ENCODE results near the gene TMCC3.

Gene TMCC3

GRCh38 chr12:94671917-94672316 lies 21.6 kb upstream of the TMCC3 start:
- peak; percentile 94 for DNase-seq

- DNase-seq = no peak
Measured at GRCh38 chr12:94670898-94671297, 20.5 kb upstream of the TMCC3 start.

- no peak for DNase-seq
Measured at GRCh38 chr12:94670075-94670474, 19.7 kb upstream of the TMCC3 start.

DNA sequence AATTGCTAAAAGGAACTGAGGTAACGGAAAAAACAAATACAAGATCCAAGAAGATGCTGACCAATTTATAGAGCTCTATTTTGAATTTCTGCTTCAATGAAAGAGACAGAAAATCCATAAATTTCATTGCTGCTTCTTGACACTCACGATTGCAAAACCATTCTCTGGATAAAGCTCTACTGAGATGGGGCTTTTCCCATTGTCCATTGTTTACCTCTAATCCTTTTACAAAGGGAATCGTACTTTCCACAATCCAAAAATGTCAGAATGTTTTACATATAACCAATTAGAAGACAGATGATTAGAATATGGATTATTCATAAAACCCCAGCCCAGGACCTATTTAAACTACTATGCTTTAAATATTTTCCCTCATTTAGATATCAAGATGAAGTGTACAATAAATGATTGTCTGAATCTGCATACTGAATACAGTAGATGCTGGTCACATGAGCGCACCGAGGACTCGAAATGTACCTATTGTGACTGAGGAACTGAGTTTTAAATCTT lies 16.7 kb upstream of the TMCC3 start:
- no peak for DNase-seq

DNA sequence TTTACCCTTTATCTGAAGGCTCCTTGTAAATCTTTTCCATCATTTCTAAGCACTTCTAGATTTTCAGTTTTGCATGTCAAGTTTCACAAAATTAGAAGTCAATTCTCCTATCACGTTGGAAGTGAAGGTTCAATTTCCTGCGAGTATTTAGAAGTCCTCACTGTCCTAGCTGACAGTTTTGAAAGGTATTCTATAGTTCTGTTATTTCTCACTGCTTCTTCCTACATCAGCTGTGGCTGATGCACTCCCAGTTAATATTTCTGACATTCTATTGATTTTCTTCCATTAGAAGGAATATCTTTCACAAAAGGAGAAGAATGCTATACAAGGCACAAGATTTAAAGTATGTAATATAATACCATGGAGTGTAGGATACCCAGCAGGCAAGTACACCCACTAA lies 15.8 kb upstream of the TMCC3 start:
- DNase-seq = no peak

DNA sequence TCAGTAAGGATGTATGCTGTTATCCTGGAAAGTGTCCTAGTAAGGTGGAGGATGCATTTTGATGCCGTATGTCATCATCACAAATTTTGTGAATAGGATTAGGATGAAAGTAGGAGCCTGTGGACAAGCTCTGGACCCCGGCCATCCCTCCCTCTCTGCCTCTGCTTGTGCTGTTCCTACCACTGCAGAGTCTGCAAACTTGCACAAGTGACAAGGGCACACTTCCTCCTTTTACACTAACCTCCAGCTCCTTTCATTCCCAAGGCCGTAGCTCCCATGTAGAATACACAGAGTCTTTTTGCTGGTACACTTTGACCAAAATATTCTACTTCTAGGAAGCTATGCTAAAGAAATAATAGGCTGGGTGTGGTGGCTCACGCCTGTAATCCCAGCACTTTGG lies 13.3 kb upstream of the TMCC3 start:
- DNase-seq = no peak

GRCh38 chr12:94663071-94663470 lies 12.7 kb upstream of the TMCC3 start:
- DNase-seq = no peak

DNA sequence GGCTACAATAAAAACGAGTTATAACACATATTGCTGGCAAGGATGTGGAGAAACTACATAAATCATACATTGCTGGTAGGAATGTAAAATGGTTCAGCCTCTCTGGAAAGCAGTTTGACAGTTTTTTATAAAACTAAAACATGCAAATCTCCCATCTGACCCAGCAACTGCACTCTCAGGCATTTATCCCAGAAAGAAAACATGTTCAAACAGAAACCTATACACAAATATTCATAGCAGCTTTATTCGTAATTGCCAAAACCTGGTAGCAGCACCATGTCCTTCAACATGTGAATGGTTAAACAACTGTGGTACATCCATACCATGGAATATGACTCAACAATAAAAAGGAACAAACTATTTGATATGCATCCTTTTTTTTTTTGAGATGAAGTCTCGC lies 10.1 kb upstream of the TMCC3 start:
- no peak for DNase-seq

DNA sequence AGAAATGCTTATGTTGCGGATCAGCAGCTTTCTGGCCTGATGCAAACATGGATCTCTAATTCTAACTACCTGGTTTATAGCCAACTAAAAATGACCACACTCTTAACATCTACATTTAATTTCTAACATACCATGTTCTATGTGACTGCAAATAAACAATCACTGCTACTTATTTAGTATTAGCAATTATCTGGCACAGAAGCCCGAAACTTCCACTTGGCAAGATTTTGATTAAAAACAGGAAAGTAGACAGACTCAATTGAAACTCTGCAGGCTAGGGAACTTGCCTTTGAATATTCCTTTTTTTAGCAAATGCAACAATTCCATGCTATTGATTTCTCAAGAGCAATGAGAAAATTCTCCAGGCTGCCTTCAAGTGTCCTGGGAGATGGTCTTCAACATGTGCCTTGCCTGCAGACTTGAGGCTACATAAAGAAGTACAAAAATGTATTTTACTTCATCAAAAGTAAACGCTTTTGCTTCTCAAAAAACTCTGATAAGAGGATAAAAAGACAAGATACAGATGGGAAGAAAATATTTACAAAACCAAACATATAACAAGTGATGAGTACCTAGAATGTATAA lies 9.1 kb upstream of the TMCC3 start:
- no peak for DNase-seq

- DNase-seq = no peak
Measured at GRCh38 chr12:94658931-94659330, 8.6 kb upstream of the TMCC3 start.

GRCh38 chr12:94656556-94656955 lies 6.2 kb upstream of the TMCC3 start:
- no peak for DNase-seq

DNA sequence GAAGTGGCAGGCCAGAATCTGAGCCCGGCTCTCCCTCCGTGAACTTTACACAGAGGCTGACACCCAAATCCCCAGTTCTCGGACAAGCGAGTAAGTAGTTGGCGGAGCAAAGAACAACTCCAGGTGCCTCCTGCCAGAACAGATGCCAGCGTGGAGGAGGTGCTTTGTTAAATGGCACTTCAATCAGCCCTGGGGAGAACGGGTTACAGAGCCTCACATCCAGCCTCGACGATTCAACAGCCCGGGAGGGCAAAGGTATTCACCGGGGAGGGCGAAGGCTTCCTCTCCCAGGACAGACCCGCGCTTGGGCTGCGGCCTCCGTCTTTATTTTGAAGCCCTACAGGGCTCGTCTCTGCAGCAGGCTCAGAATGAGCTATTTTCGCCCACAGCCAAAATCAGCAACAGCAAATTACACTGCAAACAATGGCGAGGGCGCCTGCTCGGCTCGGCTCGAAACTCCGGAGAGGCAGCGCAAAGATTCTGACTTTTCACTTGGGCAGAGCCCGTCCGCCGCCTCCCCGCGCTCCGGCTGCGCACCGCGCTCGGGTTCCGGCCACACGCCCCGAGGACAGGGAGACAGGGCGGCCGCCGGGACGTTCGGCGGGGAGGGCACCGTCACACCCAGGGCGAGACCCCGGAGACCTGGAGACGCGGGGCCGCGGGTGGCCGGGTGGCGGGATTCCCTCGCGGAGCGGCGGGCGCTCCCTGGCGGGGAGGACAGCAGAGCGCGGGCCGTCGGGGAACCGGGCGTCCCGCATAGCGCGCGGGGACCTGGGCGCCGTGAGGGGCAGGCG lies 811 bp downstream of the TMCC3 start:
- DNase-seq = peak; percentile 28

DNA sequence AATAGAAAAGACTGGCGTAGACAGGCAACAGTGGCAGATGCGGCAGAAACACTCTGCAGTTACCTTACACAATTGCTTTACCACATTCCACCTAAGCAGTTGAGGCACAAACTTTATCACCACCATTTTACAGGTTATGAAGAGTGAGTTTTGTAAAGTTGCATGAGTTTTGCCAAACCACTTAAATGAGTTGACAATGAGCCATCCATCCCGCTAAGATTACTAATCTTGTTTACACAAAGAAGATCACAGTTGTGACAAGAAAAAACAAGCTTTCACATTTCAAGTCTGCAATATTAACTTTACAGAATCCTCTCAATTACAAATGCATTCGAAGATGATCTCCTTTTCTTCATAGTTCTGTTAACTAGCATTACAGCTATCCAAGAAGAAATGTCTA lies 1.8 kb downstream of the TMCC3 start:
- no peak for DNase-seq

- DNase-seq = no peak
Measured at GRCh38 chr12:94644141-94644979, 6.0 kb downstream of the TMCC3 start.

DNA sequence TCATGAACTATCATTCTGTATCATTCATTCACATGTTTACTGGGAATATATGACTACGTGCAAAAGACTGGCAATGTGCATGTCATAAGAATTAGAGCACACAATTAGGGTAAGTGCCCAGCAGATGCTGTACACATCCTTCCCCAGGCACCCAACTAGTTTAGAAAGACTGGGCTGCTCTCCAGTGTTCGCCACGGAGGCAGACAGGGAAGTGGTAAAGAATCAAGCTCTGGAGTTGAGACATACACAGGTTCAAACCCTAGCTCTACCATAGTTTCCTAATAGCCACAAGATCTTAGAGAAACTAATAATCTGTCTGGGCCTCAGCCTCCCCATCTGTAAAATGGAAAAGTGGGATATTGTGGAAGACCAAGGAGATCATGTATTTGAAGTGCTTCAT lies 6.8 kb downstream of the TMCC3 start:
- no peak for DNase-seq

DNA sequence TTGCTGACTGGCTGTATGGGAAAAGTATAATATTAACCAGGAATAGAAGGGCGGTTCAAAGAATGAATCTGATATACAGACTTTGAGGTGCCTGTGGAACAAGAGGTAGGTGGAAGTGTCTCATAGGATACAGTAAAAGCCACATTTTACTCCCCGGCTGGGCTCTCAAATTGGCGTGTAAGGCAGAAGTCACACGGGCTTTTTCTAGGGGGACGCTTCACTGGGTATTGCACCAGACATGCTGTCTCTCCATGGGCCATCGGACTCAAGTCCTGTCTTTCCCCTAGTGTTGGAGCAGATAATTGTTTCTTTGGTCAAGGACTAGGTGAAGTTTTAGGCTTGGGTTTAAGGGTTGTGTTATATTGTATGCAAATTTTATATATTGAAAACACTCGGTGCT lies 9.1 kb downstream of the TMCC3 start:
- DNase-seq = no peak

DNA sequence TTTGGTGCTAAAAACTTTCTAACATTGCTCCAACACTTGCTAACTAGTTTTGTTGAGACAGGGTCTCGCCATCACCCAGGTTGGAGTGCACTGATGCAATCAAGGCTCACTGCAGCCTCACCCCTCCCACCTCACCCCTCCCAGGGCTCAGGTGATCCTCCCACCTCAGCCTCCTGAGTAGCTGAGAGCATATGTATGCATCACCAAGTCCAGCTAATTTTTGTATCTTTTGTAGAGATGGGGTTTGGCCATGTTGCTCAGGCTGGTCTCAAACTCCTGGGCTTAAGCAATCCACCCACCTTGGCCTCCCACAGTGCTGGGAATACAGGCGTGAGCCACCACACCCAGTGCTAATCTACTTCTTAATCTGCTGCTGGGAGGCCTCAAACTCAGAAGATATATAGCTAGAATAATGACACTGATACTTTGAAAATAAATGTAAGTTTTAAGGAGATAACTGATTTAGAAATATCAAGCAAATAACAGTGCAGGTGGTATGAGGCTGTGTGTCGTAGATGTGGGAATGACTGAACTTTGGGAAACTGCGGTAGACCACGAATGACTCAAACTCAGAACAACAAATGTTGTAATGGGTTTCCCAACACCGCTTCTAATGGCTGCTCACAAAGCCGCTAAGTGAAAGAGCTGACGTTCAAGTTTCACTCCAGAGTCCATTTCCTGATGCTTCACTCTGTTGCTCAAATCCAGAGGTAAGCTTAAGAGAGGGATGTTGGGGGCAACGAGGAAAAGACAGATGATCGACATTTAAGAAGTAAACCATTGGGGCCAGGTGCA lies 10.0 kb downstream of the TMCC3 start:
- no peak for DNase-seq

DNA sequence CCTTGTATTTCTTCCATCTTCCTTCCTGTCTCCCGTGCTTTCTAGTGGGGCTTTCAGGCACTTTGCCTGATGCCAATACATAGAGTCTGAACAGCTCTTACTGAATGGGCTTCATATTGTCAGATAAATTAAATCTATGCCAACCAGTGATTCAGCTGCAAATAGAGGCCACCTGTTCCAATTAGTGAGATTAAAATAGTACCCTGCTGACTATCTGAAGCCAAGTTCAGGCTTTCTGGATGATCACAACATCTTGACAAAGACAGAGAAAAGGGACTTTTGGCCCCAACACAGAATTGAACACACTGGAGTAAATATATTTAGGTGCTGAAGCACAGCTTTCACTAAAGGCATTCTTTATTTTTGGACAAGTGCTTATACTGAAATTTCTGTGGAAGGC lies 11.8 kb downstream of the TMCC3 start:
- no peak for DNase-seq

GRCh38 chr12:94637390-94638113 lies 12.8 kb downstream of the TMCC3 start:
- DNase-seq = no peak

- DNase-seq = no peak
Measured at GRCh38 chr12:94636462-94637085, 13.8 kb downstream of the TMCC3 start.

GRCh38 chr12:94634717-94635116 lies 15.6 kb downstream of the TMCC3 start:
- DNase-seq = no peak

DNA sequence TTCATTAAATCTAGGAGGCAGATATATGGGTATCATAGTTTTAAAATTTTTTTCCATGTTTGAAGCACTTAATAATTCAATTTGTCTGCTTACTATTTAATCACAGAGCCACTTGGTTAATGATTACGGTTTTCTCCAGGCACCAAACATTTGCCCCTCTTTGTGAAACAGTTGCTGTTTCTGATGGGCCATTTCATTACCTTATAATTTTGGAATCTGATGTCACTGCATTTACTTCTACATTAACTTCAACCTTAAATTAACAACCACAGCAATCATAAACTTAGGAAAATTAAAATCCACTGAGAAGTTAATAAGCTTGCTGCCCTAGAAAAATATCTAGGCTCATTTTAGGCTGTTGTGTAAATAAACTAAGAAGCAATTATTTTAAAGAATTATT lies 17.0 kb downstream of the TMCC3 start:
- DNase-seq = no peak

All from NCI-H1105 treated with DMSO at 0.1 percent for 48 hours (cell line).